GM19452 (cell line): Measurements from ENCODE around the gene ANGPTL7.
"Not testable (repeated sequence)": the region's sequence is repeated elsewhere in the genome, so short reads cannot be mapped to it uniquely, and the experiment has no call there.

Source experiments
- ATAC-seq: cut with Tn5 transposase; IDR thresholded peaks from one replicate; pipeline ENCODE4 v1.9.1; 2021; ENCODE audit not compliant: unreplicated experiment

The ANGPTL7 gene

GRCh38 chr1:11169202-11169601 lies 20.0 kb upstream of the ANGPTL7 start:
- no peak for ATAC-seq

- no peak for ATAC-seq
These were observed 19.1 kb upstream of the ANGPTL7 start for GRCh38 chr1:11170102-11170501.

GRCh38 chr1:11174261-11174942 lies 14.8 kb upstream of the ANGPTL7 start:
- no peak for ATAC-seq

GRCh38 chr1:11175461-11175860 lies 13.7 kb upstream of the ANGPTL7 start:
- ATAC-seq, result no peak

GRCh38 chr1:11176081-11176706 lies 13.0 kb upstream of the ANGPTL7 start:
- ATAC-seq, result no peak

GRCh38 chr1:11178021-11179015 lies 10.8 kb upstream of the ANGPTL7 start:
- no peak for ATAC-seq

- no peak for ATAC-seq
These were observed 10.0 kb upstream of the ANGPTL7 start for GRCh38 chr1:11179125-11179524.

- not testable (repeated sequence) for ATAC-seq
These were observed 9.4 kb upstream of the ANGPTL7 start for GRCh38 chr1:11179749-11180148.

- ATAC-seq, result no peak
These were observed 8.8 kb upstream of the ANGPTL7 start for GRCh38 chr1:11180342-11180744.

GRCh38 chr1:11182884-11183283 lies 6.3 kb upstream of the ANGPTL7 start:
- ATAC-seq, result no peak

GRCh38 chr1:11184973-11185372 lies 4.2 kb upstream of the ANGPTL7 start:
- ATAC-seq, result no peak

- no peak for ATAC-seq
These were observed 2.2 kb upstream of the ANGPTL7 start for GRCh38 chr1:11187000-11187399.

- ATAC-seq, result no peak
These were observed 1.7 kb upstream of the ANGPTL7 start for GRCh38 chr1:11187494-11187893.

- no peak for ATAC-seq
These were observed 1.2 kb upstream of the ANGPTL7 start for GRCh38 chr1:11187931-11188330.

- no peak for ATAC-seq
These were observed 774 bp upstream of the ANGPTL7 start for GRCh38 chr1:11188381-11188780.

GRCh38 chr1:11193376-11193775 lies 4.2 kb downstream of the ANGPTL7 start:
- ATAC-seq, result no peak

- no peak for ATAC-seq
These were observed 5.4 kb downstream of the ANGPTL7 start for GRCh38 chr1:11194407-11195176.

GRCh38 chr1:11196945-11197344 lies 7.8 kb downstream of the ANGPTL7 start:
- ATAC-seq, result no peak

GRCh38 chr1:11197359-11197758 lies 8.2 kb downstream of the ANGPTL7 start:
- ATAC-seq, result no peak

- ATAC-seq, result no peak
These were observed 9.1 kb downstream of the ANGPTL7 start for GRCh38 chr1:11198257-11198656.
